Measurements from ENCODE around the gene CNTNAP2.

Gene CNTNAP2

DNA sequence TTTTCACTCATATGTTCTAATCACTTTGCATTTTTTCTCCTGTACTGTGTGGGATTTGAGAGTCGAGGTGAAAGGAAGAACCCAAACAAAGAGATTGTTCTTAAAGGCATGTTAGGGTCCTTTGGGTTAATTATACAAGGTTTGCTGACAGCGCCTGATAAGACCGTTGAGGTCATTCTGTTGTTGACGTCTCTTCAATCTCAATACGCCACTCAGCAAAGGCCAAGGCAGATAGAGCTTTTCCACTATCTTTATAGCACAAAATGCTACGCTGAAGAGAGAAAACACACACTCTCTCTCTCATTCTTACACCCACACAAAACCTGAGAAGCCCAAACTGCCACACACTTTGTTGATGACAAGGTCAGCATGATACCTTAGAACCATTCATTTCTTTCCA is 228.7 kb downstream of the CNTNAP2 start:
- no peak overlapping the region for H3K4me3 ChIP-seq (ENCODE audit: low read depth, low read length)
- TF ChIP-seq, protein P1, sequence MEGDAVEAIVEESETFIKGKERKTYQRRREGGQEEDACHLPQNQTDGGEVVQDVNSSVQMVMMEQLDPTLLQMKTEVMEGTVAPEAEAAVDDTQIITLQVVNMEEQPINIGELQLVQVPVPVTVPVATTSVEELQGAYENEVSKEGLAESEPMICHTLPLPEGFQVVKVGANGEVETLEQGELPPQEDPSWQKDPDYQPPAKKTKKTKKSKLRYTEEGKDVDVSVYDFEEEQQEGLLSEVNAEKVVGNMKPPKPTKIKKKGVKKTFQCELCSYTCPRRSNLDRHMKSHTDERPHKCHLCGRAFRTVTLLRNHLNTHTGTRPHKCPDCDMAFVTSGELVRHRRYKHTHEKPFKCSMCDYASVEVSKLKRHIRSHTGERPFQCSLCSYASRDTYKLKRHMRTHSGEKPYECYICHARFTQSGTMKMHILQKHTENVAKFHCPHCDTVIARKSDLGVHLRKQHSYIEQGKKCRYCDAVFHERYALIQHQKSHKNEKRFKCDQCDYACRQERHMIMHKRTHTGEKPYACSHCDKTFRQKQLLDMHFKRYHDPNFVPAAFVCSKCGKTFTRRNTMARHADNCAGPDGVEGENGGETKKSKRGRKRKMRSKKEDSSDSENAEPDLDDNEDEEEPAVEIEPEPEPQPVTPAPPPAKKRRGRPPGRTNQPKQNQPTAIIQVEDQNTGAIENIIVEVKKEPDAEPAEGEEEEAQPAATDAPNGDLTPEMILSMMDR (IDR thresholded peaks at IDR 0.05; ENCODE audit: low read depth, low read length), result no peak

DNA sequence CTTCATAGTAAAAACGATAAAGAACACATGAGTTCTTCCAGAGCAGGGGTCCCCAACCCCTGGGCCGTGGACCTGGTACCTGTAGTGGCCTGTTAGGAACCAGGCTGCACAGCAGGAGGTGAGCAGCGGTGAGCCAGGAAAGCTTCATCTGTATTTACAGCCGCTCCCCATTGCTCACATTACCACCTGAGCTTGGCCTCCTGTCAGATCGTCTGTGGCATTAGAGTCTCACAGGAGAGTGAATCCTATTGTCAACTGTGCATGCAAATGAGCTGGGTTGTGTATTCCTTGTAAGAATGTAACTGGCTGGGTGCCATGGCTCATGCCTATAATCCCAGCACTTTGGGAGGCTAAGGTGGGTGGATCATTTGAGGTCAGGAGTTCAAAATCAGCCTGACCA is 229.5 kb downstream of the CNTNAP2 start:
- TF ChIP-seq, protein P1 (IDR thresholded peaks at IDR 0.05; ENCODE audit: low read depth, low read length), result no peak
- H3K4me3 ChIP-seq (ENCODE audit: low read depth, low read length), result no peak overlapping the region

DNA sequence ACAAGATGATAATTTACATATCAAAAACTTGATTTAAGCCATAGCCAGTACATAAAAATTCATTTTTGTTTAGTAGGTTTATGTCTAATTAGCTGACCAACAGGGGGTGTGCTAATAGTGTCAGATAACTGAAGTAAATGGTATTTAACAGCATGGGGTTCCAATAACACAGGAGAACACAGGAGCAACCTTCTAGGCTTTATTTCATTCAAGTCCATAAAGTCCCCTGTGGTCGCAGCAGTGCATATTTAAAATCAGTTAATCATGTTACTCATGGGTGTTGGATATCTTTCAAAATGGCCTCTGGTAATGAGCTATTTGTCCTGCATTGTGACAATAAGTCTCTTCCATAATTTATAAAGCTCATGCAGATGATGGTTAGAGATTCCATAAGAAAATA is 238.6 kb downstream of the CNTNAP2 start:
- TF ChIP-seq, protein P1 (IDR thresholded peaks at IDR 0.05; ENCODE audit: low read depth, low read length), result no peak
- H3K4me3 ChIP-seq (ENCODE audit: low read depth, low read length), result no peak overlapping the region

DNA sequence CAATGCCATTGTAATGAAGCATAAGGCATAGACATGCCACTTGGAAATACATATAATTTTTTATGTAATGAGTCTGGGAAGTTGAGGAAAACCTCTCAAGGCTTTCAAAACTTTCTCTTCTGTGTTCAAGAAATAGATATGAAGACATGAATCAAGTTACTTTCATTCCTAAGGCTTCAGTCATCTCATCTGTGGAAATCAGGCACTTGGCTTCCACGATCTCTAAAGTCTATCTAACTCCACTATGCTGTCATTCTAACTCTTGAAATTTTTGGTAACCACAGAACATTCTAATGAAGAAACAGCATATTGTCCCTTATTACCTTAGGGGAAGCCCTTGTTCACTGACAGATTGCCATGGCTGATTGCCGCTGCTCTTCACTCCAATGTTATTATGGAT is 242.6 kb downstream of the CNTNAP2 start:
- H3K4me3 ChIP-seq (ENCODE audit: low read depth, low read length), result no peak overlapping the region
- TF ChIP-seq, protein P1 (IDR thresholded peaks at IDR 0.05; ENCODE audit: low read depth, low read length), result no peak

DNA sequence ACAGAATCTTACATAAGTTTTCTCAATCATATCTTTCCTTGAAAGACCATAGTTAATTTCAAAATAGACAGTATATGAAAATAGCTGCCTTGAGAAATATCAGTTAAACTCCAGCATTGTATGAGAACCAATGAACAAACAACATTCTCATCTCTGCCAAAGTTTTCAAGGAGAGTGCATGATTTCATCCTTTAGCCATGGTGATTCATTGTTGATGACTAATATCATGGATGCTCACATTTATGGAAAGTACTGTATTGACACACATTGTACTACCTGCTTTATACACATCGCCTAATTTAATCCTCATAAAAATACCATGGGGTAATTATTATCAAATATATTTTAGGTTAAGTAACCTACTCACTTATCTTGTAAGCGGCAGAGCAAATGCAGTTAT is 250.3 kb downstream of the CNTNAP2 start:
- TF ChIP-seq, protein P1 (IDR thresholded peaks at IDR 0.05; ENCODE audit: low read depth, low read length), result no peak

DNA sequence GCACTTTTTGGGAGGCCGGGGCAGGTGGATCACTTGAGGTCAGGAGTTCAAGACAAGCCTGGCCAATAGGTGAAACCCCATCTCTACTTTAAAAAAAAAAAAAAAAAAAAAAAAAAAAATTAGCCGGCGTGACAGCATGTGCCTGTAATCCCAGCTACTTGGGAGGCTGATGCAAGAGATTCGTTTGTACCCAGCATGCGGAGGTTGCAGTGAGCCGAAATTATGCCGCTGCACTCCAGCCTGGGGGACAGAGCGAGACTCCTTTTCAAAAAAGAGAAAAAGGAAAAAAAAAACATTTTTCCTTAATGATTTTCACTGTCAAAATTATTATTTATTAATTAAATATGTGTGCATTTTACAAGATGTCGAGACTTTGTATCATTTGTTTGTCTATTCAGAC is 253.6 kb downstream of the CNTNAP2 start:
- TF ChIP-seq, protein P1 (IDR thresholded peaks at IDR 0.05; ENCODE audit: low read depth, low read length), result no peak

More for the DNA sequence above, 250.3 kb downstream of the CNTNAP2 start:
- H3K4me3 ChIP-seq (ENCODE audit: low read depth, low read length), result no peak overlapping the region

DNA sequence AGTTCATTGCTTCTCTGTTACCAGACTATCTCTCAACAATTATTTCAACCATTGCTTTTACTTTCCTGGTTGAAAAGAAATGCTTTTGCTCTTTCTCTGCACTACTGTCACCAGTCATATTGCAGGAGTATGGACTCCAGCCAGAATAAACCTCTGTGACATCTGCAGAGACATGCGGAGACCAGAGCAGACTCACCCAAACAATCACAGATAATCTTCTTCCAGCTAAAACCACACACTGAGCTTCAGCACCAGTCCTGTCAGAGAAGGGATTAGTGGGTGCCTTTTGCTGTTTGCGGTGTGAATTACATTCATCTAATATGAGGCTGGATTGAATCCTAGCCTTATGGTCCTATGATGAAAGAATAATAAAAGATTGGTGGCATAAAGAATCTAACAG is 258.6 kb downstream of the CNTNAP2 start:
- H3K4me3 ChIP-seq (ENCODE audit: low read depth, low read length), result no peak overlapping the region
- TF ChIP-seq, protein P1 (IDR thresholded peaks at IDR 0.05; ENCODE audit: low read depth, low read length), result no peak

More for the DNA sequence above, 253.6 kb downstream of the CNTNAP2 start:
- no peak overlapping the region for H3K4me3 ChIP-seq (ENCODE audit: low read depth, low read length)

All from WI38 (cell line).